Osteoblast (primary cell): Measurements from ENCODE around the gene KLHL29. TPM values are rescaled to one million over a fixed set of nuclear protein-coding genes. Genes with fewer than 3 reads are reported as not detected.

Experiments used
- DNase-seq: peaks from one replicate; pipeline ENCODE4 v3.0.0; 2011; ENCODE audit warnings: low spot score, mixed read lengths; ENCODE audit not compliant: insufficient read length; ENCODE audit errors: missing footprints
- H2AFZ ChIP-seq: 2 replicates; pipeline ENCODE4 v1.6.0; 2011; ENCODE audit warnings: mild to moderate bottlenecking, low read length
- H3K27ac ChIP-seq: 2 replicates; pipeline ENCODE4 v1.5.1; 2011; ENCODE audit warnings: mild to moderate bottlenecking, low read depth, low read length, moderate library complexity
- H3K27me3 ChIP-seq: 2 replicates; pipeline ENCODE4 v1.6.0; 2012; ENCODE audit warnings: mild to moderate bottlenecking, control low read depth, inconsistent platforms, low read length, moderate library complexity; ENCODE audit not compliant: insufficient read depth
- H3K36me3 ChIP-seq: 2 replicates; pipeline ENCODE4 v1.5.1; 2011; ENCODE audit warnings: mild to moderate bottlenecking, low read length, control low read depth, moderate library complexity; ENCODE audit not compliant: insufficient read depth
- H3K4me1 ChIP-seq: 2 replicates; pipeline ENCODE4 v1.5.1; 2011; ENCODE audit warnings: mild to moderate bottlenecking, low read length, control low read depth, moderate library complexity; ENCODE audit not compliant: insufficient read depth
- H3K4me2 ChIP-seq: 2 replicates; pipeline ENCODE4 v1.6.0; 2011; ENCODE audit warnings: mild to moderate bottlenecking, low read length; ENCODE audit not compliant: insufficient read depth
- H3K4me3 ChIP-seq: fragments of 200-600 bp; sonication (generic); 3 replicates; pipeline ENCODE4 v1.5.1; 2012; ENCODE audit warnings: mild to moderate bottlenecking, low read length, inconsistent platforms; ENCODE audit not compliant: insufficient read depth
- H3K79me2 ChIP-seq: 2 replicates; pipeline ENCODE4 v1.6.0; 2012; ENCODE audit warnings: mild to moderate bottlenecking, low read length, control low read depth, inconsistent platforms; ENCODE audit not compliant: insufficient read depth
- H3K9me3 ChIP-seq: 2 replicates; pipeline ENCODE4 v1.5.1; 2011; ENCODE audit warnings: low read depth, low read length, control low read depth
- H4K20me1 ChIP-seq: 2 replicates; pipeline ENCODE4 v1.6.0; 2012; ENCODE audit warnings: mild to moderate bottlenecking, low read length, control low read depth; ENCODE audit not compliant: insufficient read depth
- CTCF ChIP-seq: IDR thresholded peaks from 2 replicates; pipeline ENCODE4 v1.5.1; 2011; ENCODE audit warnings: mild to moderate bottlenecking, low read depth, low read length, moderate library complexity; ENCODE audit errors: extremely low read depth
- total RNA-seq: library from RNA; depleted of rRNA; stranded (reverse); fragments of >200 nt; gene quantifications from 2 replicates; pipeline ENCODE4 v1.2.3, GENCODE V29; 2012

The KLHL29 gene
- total RNA-seq, 1 donor: 3.3 TPM

- TF ChIP-seq CTCF: no peak
- no peak overlapping the region for H3K4me2 ChIP-seq
- H3K4me1 ChIP-seq: no peaks in the 10 kb centered on the region
- no peaks in the 10 kb centered on the region for H3K9me3 ChIP-seq
- no peaks in the 10 kb centered on the region for H4K20me1 ChIP-seq
- no peak overlapping the region for H3K27ac ChIP-seq
- H3K4me3 ChIP-seq: no peak overlapping the region
- no peak for DNase-seq
- H3K79me2 ChIP-seq: no peaks in the 10 kb centered on the region
- H3K27me3 ChIP-seq: no peaks in the 10 kb centered on the region
- H3K36me3 ChIP-seq: no peaks in the 10 kb centered on the region
- H2AFZ ChIP-seq: no peak overlapping the region
Observed at GRCh38 chr2:23586741-23587306, 201.8 kb downstream of the KLHL29 start.

GRCh38 chr2:23587341-23587880, 202.4 kb downstream of the KLHL29 start:
- no peak overlapping the region for H2AFZ ChIP-seq
- no peaks in the 10 kb centered on the region for H3K4me1 ChIP-seq
- no peak overlapping the region for H3K4me3 ChIP-seq
- DNase-seq: no peak
- no peaks in the 10 kb centered on the region for H3K79me2 ChIP-seq
- TF ChIP-seq CTCF: no peak
- H3K4me2 ChIP-seq: no peak overlapping the region
- H3K9me3 ChIP-seq: no peaks in the 10 kb centered on the region
- no peaks in the 10 kb centered on the region for H4K20me1 ChIP-seq
- H3K36me3 ChIP-seq: no peaks in the 10 kb centered on the region
- H3K27me3 ChIP-seq: no peaks in the 10 kb centered on the region
- no peak overlapping the region for H3K27ac ChIP-seq

- no peaks in the 10 kb centered on the region for H3K4me1 ChIP-seq
- H2AFZ ChIP-seq: no peak overlapping the region
- H3K36me3 ChIP-seq: no peaks in the 10 kb centered on the region
- TF ChIP-seq CTCF: no peak
- no peaks in the 10 kb centered on the region for H3K27me3 ChIP-seq
- no peaks in the 10 kb centered on the region for H3K79me2 ChIP-seq
- H3K4me2 ChIP-seq: no peak overlapping the region
- no peak overlapping the region for H3K4me3 ChIP-seq
- no peaks in the 10 kb centered on the region for H4K20me1 ChIP-seq
- H3K9me3 ChIP-seq: no peaks in the 10 kb centered on the region
- DNase-seq: no peak
- no peak overlapping the region for H3K27ac ChIP-seq
Observed at GRCh38 chr2:23588106-23588505, 203.1 kb downstream of the KLHL29 start.

GRCh38 chr2:23588508-23589201, 203.7 kb downstream of the KLHL29 start:
- TF ChIP-seq CTCF: no peak
- DNase-seq: no peak

More at GRCh38 chr2:23588508-23589201, 203.7 kb downstream of the KLHL29 start:
- no peaks in the 10 kb centered on the region for H3K4me1 ChIP-seq
- no peaks in the 10 kb centered on the region for H3K79me2 ChIP-seq
- no peaks in the 10 kb centered on the region for H3K36me3 ChIP-seq
- H3K27ac ChIP-seq: no peak overlapping the region
- H3K4me2 ChIP-seq: no peak overlapping the region
- H3K27me3 ChIP-seq: no peaks in the 10 kb centered on the region
- H4K20me1 ChIP-seq: no peaks in the 10 kb centered on the region
- H3K9me3 ChIP-seq: no peaks in the 10 kb centered on the region
- no peak overlapping the region for H3K4me3 ChIP-seq
- no peak overlapping the region for H2AFZ ChIP-seq
